Body of pancreas (tissue), 4 donors: Measurements from ENCODE around the gene LUC7L.
A peak's percentile ranks its signal among the peaks of the same experiment; 100 is the strongest.

Experiments
- CTCF ChIP-seq, 7 experiments: fragments of 450-650 bp in 4 of 7; fragments of 200-600 bp in 3 of 7; sonication (generic) in 3 of 7; IDR thresholded peaks; one replicate each; pipeline ENCODE4 v1.5.1; 2016 to 2019; ENCODE audit warnings: antibody characterized with exemption in 7 of 7
- POLR2A ChIP-seq, 3 donors: fragments of 450-650 bp; IDR thresholded peaks; one replicate each; pipeline ENCODE4 v1.6.1; 2016; ENCODE audit warnings: antibody characterized with exemption in 3 of 3, mild to moderate bottlenecking in 2 of 3

- no peak for TF ChIP-seq CTCF (IDR thresholded peaks at IDR 0.05)
- TF ChIP-seq POLR2A (IDR thresholded peaks at IDR 0.05): peak; percentile 9 to 16 (median 13)
Measured at GRCh38 chr16:275041-275641, 45.9 kb upstream of the LUC7L start.
